H1 (cell line): ENCODE results near the gene GMPPA. TPM values are rescaled to one million over a fixed set of nuclear protein-coding genes. Genes with fewer than 3 reads are reported as not detected.

Experiments
- CTCF ChIA-PET: fragments of 300-600 bp; sonication (Branson Sonifier 250); formaldehyde crosslinking; loops from one replicate; lab custom pipeline; 2021; ENCODE audit not compliant: partially characterized antibody; lab: Charles Lee
- POLR2A ChIA-PET: fragments of 300-600 bp; sonication (Branson Sonifier 250); formaldehyde crosslinking; loops from one replicate; lab custom pipeline; 2021; ENCODE audit warnings: inconsistent platforms; ENCODE audit not compliant: partially characterized antibody; lab: Charles Lee
- DNase-seq, 2 experiments: peaks; one replicate each; pipeline versions ENCODE4 v3.0.0 to v3.0.0-alpha.2; 2010 to 2022; ENCODE audit warnings: low spot score in 2 of 2, low read depth in 1 of 2, mixed read lengths in 1 of 2
- FAIRE-seq: peaks from 2 replicates; lab custom pipeline; 2011; peaks lifted over from hg19 to GRCh38; lab: Jason Lieb, UNC
- H2AFZ ChIP-seq: 2 replicates; pipeline ENCODE4 v1.8.1; 2012; ENCODE audit warnings: low read length, inconsistent platforms
- H2AK5ac ChIP-seq: 2 replicates; pipeline ENCODE4 v1.6.1; 2013; ENCODE audit warnings: low read depth, low read length
- H2BK120ac ChIP-seq: replicated peaks from 2 replicates; pipeline ENCODE3; 2013; ENCODE audit warnings: low read depth, low read length, inconsistent platforms
- H2BK12ac ChIP-seq: 2 replicates; pipeline ENCODE4 v1.6.1; 2013; ENCODE audit warnings: low read depth, low read length
- H2BK15ac ChIP-seq: 2 replicates; pipeline ENCODE4 v1.6.1; 2013; ENCODE audit warnings: low read length
- H2BK20ac ChIP-seq: 2 replicates; pipeline ENCODE4 v1.6.1; 2013; ENCODE audit warnings: low read length
- H2BK5ac ChIP-seq: 2 replicates; pipeline ENCODE4 v1.6.1; 2013; ENCODE audit warnings: low read depth, low read length
- H3K14ac ChIP-seq: 2 replicates; pipeline ENCODE4 v1.6.1; 2013; ENCODE audit warnings: inconsistent platforms; ENCODE audit not compliant: insufficient read length
- H3K18ac ChIP-seq: 2 replicates; pipeline ENCODE4 v1.6.1; 2013; ENCODE audit warnings: low read length; ENCODE audit errors: extremely low read depth
- H3K23ac ChIP-seq: 2 replicates; pipeline ENCODE4 v1.6.1; 2013; ENCODE audit warnings: inconsistent platforms; ENCODE audit not compliant: insufficient read length
- H3K23me2 ChIP-seq: 2 replicates; pipeline ENCODE4 v1.6.1; 2013; ENCODE audit warnings: low read depth, low read length
- H3K27ac ChIP-seq: 2 replicates; pipeline ENCODE4 v1.6.1; 2011; ENCODE audit warnings: low read depth, low read length, inconsistent platforms
- H3K27me3 ChIP-seq, 4 experiments: replicated peaks in 1 of 4; 1 replicate in 1 of 4; 2 replicates in 3 of 4; pipeline versions ENCODE4 v1.6.1 to v1.8.1; 2011 to 2013; ENCODE audit warnings: low read length in 3 of 4, mild to moderate bottlenecking in 3 of 4, inconsistent platforms in 2 of 4, mixed read lengths in 2 of 4, moderate library complexity in 1 of 4; ENCODE audit not compliant: control insufficient read depth in 3 of 4, insufficient read depth in 3 of 4; ENCODE audit errors: extremely low read depth in 1 of 4
- H3K36me3 ChIP-seq, 4 experiments: 2 replicates each; pipeline versions ENCODE4 v1.6.1 to v1.8.1; 2011 to 2013; ENCODE audit warnings: mild to moderate bottlenecking in 4 of 4, low read length in 3 of 4, moderate library complexity in 2 of 4, control low read depth in 1 of 4, inconsistent platforms in 1 of 4; ENCODE audit not compliant: insufficient read depth in 4 of 4, control insufficient read depth in 2 of 4
- H3K4ac ChIP-seq: replicated peaks from 2 replicates; pipeline ENCODE3; 2013; ENCODE audit warnings: low read length, low read depth, mixed read lengths, inconsistent platforms; ENCODE audit not compliant: insufficient read length
- H3K4me1 ChIP-seq, 4 experiments: replicated peaks in 1 of 4; 1 replicate in 1 of 4; 2 replicates in 3 of 4; pipeline versions ENCODE4 v1.6.1 to v1.8.1; 2011 to 2013; ENCODE audit warnings: low read length in 3 of 4, inconsistent platforms in 2 of 4, mixed read lengths in 1 of 4; ENCODE audit not compliant: insufficient read depth in 4 of 4, control insufficient read depth in 3 of 4
- H3K4me2 ChIP-seq, 2 experiments: 2 replicates each; pipeline versions ENCODE4 v1.6.1 to v1.8.1; 2011 to 2013; ENCODE audit warnings: low read depth in 2 of 2, low read length in 2 of 2, control low read depth in 1 of 2, inconsistent platforms in 1 of 2, mild to moderate bottlenecking in 1 of 2; ENCODE audit not compliant: insufficient read depth in 1 of 2
- H3K4me3 ChIP-seq, 4 experiments: fragments of 200-600, 300-600 bp in 1 of 4; sonication (generic), shearing (Covaris generic), sonication (Bioruptor Twin) in 1 of 4; 2 replicates each; pipeline versions ENCODE4 v1.5.1 to v1.8.1; 2011 to 2016; ENCODE audit warnings: low read length in 4 of 4, low read depth in 3 of 4, control low read depth in 2 of 4, inconsistent platforms in 2 of 4, mild to moderate bottlenecking in 2 of 4, mixed read lengths in 1 of 4, moderate library complexity in 1 of 4; ENCODE audit not compliant: insufficient read depth in 2 of 4; ENCODE audit errors: extremely low read depth in 1 of 4
- H3K56ac ChIP-seq: replicated peaks from 2 replicates; pipeline ENCODE3; 2013; ENCODE audit warnings: low read depth, mild to moderate bottlenecking, mixed read lengths, low read length, inconsistent platforms; ENCODE audit not compliant: insufficient read length
- H3K79me1 ChIP-seq: 2 replicates; pipeline ENCODE4 v1.6.1; 2013; ENCODE audit warnings: low read depth, low read length, control low read depth
- H3K79me2 ChIP-seq, 2 experiments: 2 replicates each; pipeline versions ENCODE4 v1.6.1 to v1.8.1; 2012 to 2013; ENCODE audit warnings: low read length in 2 of 2, mild to moderate bottlenecking in 2 of 2, inconsistent platforms in 1 of 2; ENCODE audit not compliant: insufficient read depth in 2 of 2, control insufficient read depth in 1 of 2
- H3K9ac ChIP-seq, 4 experiments: replicated peaks in 1 of 4; 1 replicate in 1 of 4; 2 replicates in 3 of 4; pipeline versions ENCODE4 v1.6.1 to v1.8.1; 2011 to 2013; ENCODE audit warnings: low read depth in 3 of 4, low read length in 3 of 4, control low read depth in 2 of 4, mild to moderate bottlenecking in 2 of 4, moderate library complexity in 2 of 4, inconsistent platforms in 1 of 4; ENCODE audit errors: extremely low read depth in 1 of 4
- H3K9me3 ChIP-seq, 2 experiments: 2 replicates each; pipeline versions ENCODE4 v1.6.1 to v1.8.1; 2012 to 2013; ENCODE audit warnings: mild to moderate bottlenecking in 2 of 2, moderate library complexity in 2 of 2, control low read depth in 1 of 2, inconsistent platforms in 1 of 2, low read depth in 1 of 2, low read length in 1 of 2, mixed read lengths in 1 of 2; ENCODE audit not compliant: insufficient read depth in 2 of 2
- H4K20me1 ChIP-seq, 2 experiments: replicated peaks in 1 of 2; 2 replicates each; pipeline versions ENCODE3 to v1.8.1; 2011 to 2013; ENCODE audit warnings: inconsistent platforms in 2 of 2, low read length in 2 of 2, mild to moderate bottlenecking in 1 of 2; ENCODE audit not compliant: insufficient read depth in 2 of 2, control insufficient read depth in 1 of 2
- H4K5ac ChIP-seq: 2 replicates; pipeline ENCODE4 v1.6.1; 2013; ENCODE audit warnings: low read length, low read depth, mixed read lengths, inconsistent platforms; ENCODE audit not compliant: insufficient read length
- H4K8ac ChIP-seq: 2 replicates; pipeline ENCODE4 v1.8.0; 2013; ENCODE audit warnings: mild to moderate bottlenecking, moderate library complexity, low read length, inconsistent platforms; ENCODE audit not compliant: insufficient read depth; ENCODE audit errors: extremely low read depth
- H4K91ac ChIP-seq: replicated peaks from 2 replicates; pipeline ENCODE3; 2013; ENCODE audit warnings: low read length, mixed read lengths, inconsistent platforms; ENCODE audit not compliant: insufficient read length
- POU5F1 ChIP-seq: IDR thresholded peaks from 2 replicates; pipeline ENCODE4 v1.6.1; 2011; ENCODE audit warnings: low read depth, mild to moderate bottlenecking, low read length, moderate library complexity
- RBBP5 ChIP-seq: IDR thresholded peaks from 2 replicates; pipeline ENCODE4 v1.7.1; 2012; ENCODE audit warnings: low read depth, mild to moderate bottlenecking, inconsistent platforms, low read length, moderate library complexity, borderline replicate concordance
- WGBS, 2 experiments: shearing (Covaris generic) in 1 of 2; methylation state at CpG; one replicate each; pipeline versions ENCODE4 v1.1.6 to v1.1.7; 2013 to 2015; ENCODE audit warnings: low lambda C conversion rate in 2 of 2, mixed read lengths in 2 of 2, inconsistent platforms in 1 of 2, low coverage in 1 of 2, missing lambda C conversion rate in 1 of 2; ENCODE audit not compliant: insufficient replicate concordance in 2 of 2, insufficient coverage in 1 of 2, insufficient read length in 1 of 2; ENCODE audit errors: extremely low coverage in 1 of 2, missing lambda C conversion rate in 1 of 2; 5-methylcytosine and 5-hydroxymethylcytosine counted together
- polyA plus RNA-seq, 7 experiments: library from polyadenylated mRNA; depleted of rRNA in 3 of 7; stranded (reverse) in 5 of 7; unstranded in 2 of 7; fragments of >200 nt in 5 of 7; fragments of 200-250 nt in 2 of 7; gene quantifications; 1 replicate in 5 of 7; 2 replicates in 1 of 7; 4 replicates in 1 of 7; pipeline versions ENCODE4 v1.2.1 to v1.2.3, GENCODE V29; 2011 to 2013; ENCODE audit warnings: missing spikeins in 2 of 7, mixed read lengths in 2 of 7
- total RNA-seq: library from RNA; stranded (reverse); fragmentation: NEBNext Ultra II Directional; extraction: Animal tissue kit (Norgen Biotek cat#: 25700); gene quantifications from 2 replicates; pipeline ENCODE4 v1.2.1, GENCODE V29; 2021

GMPPA gene
- total and polyA plus RNA-seq, 2 of the 8 experiments (the other 6 are each of a cell fraction or from before 2014, with no cell fraction given), result 34.3 to 98.8 TPM

DNA sequence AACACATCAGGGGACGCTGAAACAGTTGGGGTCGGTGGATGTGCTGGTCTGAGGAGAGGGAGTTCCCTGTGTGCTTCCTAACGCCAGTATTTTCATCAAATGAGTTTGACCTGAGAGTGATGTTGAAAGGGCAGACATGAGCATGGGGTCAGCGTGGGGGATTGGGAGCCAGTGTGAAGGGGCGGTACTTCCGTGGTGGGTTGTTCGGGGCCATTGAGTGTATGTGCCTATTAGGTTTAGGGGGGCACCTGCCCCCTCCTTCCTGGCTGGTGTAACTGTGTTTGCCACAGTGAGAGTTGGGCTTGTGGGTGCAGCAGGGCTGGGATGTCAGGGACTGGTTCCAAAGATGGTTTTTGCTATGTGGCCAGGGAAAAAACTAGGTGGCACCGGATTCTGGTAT is 39.7 kb upstream of the GMPPA start:
- peaks cover 0 to 6% (median under 1%) of the 10 kb centered on the region in 4 experiments; a peak in 1 of 8 replicates for H3K36me3 ChIP-seq
- H4K5ac ChIP-seq, result no peak overlapping the region
- H3K18ac ChIP-seq, result no peak overlapping the region
- TF ChIP-seq RBBP5 (0 out of 2 replicates have a peak, but pooled peaks have one; percentile 13), POU5F1 (no peak)
- H3K14ac ChIP-seq, result no peak overlapping the region
- no peak overlapping the region for H4K8ac ChIP-seq
- no peak for DNase-seq
- 0 out of 2 replicates have a peak overlapping the region, but pooled peaks have one; percentile 41 for H2AK5ac ChIP-seq
- H2AFZ ChIP-seq, result no peak overlapping the region
- H3K9me3 ChIP-seq, result no peaks in the 10 kb centered on the region
- H2BK120ac ChIP-seq, result no peak overlapping the region
- no peaks in the 10 kb centered on the region for H3K79me2 ChIP-seq
- 86% methylated on average over 8 of the region's 8 CpGs; no CpG with 5 or more reads in 1 of the 2 experiments for WGBS, 2 experiments
- H2BK15ac ChIP-seq, result no peak overlapping the region
- H3K4me1 ChIP-seq, result peaks cover 9 to 24% (median 21%) of the 10 kb centered on the region in 4 experiments
- no peak overlapping the region for H3K27ac ChIP-seq
- H4K91ac ChIP-seq, result no peak overlapping the region
- no peak overlapping the region for H3K56ac ChIP-seq
- H3K23me2 ChIP-seq, result peaks cover 3% of the 10 kb centered on the region; the same call in 1 of the 2 replicates
- no peaks in the 10 kb centered on the region; a peak in 1 of 7 replicates for H3K27me3 ChIP-seq
- no peak overlapping the region for H3K4me2 ChIP-seq
- no peak overlapping the region for H3K4me3 ChIP-seq
- no peak overlapping the region for H3K4ac ChIP-seq
- no peak overlapping the region for H2BK5ac ChIP-seq
- no peak overlapping the region for H3K23ac ChIP-seq
- no peak overlapping the region; a peak in 1 of 7 replicates for H3K9ac ChIP-seq
- no peak overlapping the region; the same call in 1 of the 2 replicates for H2BK12ac ChIP-seq
- peaks cover 0 to 5% of the 10 kb centered on the region in 2 experiments for H4K20me1 ChIP-seq
- no peak overlapping the region for H2BK20ac ChIP-seq
- no peaks in the 10 kb centered on the region for H3K79me1 ChIP-seq
- CTCF ChIA-PET, result interaction anchor here (0.7 to 113.1 kb wide), 13 partner anchors 1 to 226 kb away, joined by 3 to 7248 read pairs (median 5); partner anchors contain the start of genes ASIC4, CHPF, DES and GMPPA
- POLR2A ChIA-PET, result interaction anchor here (0.9 to 2.5 kb wide), 7 partner anchors 9 to 70 kb away, joined by 3 to 13 read pairs (median 4); no protein-coding TSS in a partner anchor
- FAIRE-seq, result no peak
